Stimulated activated CD4-positive, alpha-beta T cell treated with anti-CD3 and anti-CD28 coated beads, Interleukin-15, amount 100 ng/mL, for 48 hours (primary cell): ENCODE data around the gene NDNF.
A peak's percentile ranks its signal among the peaks of the same experiment; 100 is the strongest.

Experiments
- DNase-seq, 2 donors: peaks; one replicate each; pipeline ENCODE4 v3.0.0-alpha.2; 2020; ENCODE audit warnings: low read depth in 2 of 2

The NDNF gene, protein sequence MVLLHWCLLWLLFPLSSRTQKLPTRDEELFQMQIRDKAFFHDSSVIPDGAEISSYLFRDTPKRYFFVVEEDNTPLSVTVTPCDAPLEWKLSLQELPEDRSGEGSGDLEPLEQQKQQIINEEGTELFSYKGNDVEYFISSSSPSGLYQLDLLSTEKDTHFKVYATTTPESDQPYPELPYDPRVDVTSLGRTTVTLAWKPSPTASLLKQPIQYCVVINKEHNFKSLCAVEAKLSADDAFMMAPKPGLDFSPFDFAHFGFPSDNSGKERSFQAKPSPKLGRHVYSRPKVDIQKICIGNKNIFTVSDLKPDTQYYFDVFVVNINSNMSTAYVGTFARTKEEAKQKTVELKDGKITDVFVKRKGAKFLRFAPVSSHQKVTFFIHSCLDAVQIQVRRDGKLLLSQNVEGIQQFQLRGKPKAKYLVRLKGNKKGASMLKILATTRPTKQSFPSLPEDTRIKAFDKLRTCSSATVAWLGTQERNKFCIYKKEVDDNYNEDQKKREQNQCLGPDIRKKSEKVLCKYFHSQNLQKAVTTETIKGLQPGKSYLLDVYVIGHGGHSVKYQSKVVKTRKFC

DNA sequence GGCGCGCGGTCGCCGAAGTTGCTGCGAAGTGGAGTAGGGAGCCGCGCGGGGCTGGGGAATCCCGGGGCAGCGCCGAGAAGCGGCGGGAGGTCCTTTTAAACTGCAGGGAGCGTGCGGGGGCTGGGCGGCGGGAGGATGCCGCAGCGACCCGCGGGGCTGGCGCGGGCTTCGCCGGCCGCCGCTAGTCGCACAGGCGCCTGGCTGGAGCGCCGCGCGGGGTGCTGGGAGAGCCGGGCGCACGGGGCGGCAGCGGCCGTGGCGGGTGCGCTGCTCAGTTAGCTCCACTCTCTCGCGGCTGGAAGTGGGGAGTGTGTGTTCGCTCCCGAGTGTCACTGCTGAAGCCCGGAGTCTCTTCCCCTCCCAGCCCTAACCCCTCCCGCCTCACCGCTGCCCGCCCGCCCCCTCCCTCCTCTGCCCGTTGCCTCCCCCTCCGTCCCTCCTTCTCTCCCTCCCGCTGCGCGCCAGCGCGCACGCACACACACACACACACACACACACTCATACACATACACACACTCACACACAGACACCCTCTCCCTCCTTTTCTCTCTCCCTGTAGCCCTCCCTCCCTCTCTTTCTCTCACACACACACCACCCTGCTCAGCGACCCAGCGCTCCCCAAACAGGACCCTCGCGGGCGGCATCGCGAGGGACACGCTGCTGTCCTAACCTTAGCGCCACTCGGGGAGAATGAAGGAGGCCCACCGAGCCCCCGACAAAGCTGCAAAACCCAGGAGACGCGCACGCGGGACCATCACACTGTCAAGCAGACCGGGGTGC is at the start of gene NDNF:
Gene NDNF, minus strand, starts transcription at position 312 of the 780 bp plus-strand sequence. CDS start 26,698 bp downstream, outside the sequence.
- peak in 1 of 2 donors; percentile 22 for DNase-seq

DNA sequence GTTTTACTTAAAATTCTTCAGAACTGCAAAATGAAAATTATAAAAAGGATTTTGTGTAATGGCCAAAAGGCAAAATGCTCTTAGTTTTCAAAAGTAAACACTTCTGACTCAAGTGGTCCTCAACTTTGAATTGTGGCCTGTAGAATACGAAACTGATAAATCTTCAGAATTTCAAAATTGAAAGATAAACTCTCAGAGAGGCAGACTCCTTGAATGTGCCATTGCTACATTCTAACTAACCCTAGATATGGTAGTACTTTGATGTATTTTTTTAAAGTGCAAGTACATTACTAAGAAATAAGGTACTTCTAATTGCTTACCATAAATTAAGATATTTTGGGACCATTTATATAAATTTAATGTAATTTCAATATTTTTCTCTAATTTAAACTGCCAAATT is 47.4 kb upstream of the NDNF start:
- DNase-seq = no peak

DNA sequence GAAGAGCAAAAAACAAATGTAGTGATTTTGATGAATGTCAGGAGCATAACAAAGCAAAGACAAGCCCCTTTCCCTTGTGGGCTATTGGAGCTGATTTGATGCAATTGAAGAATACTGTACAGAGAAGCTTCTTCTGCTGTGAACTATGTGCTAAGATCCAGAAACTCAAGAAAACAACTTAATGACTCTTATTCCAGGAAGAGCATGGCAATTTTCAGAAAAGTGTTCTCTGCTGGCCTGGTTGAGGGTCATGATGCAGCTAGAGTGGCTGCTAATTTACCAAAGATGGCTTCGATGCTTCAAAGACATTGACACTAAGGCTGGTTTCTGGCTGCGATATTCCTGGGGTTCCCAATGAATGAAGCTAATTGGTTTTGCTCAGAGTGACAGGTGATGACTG is 46.0 kb upstream of the NDNF start:
- DNase-seq = no peak

DNA sequence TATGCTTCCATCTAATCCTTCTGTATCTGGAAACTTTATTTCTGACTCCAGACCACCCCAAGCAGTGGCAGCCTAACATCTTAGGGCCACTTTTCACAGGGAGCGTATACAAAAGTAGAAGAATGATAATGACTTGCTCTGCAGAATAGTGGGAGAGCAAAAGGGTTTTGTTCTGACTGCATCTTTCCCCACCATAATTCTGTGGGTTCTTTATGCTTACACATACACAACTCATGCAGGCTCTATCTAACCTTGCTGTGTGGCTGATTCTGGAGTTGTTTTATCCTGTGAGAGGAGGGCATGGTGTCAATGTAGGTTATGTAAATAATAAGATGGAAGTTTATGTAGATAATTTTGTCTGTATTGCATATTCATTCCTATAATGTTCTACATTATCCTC is 42.4 kb upstream of the NDNF start:
- DNase-seq = no peak

DNA sequence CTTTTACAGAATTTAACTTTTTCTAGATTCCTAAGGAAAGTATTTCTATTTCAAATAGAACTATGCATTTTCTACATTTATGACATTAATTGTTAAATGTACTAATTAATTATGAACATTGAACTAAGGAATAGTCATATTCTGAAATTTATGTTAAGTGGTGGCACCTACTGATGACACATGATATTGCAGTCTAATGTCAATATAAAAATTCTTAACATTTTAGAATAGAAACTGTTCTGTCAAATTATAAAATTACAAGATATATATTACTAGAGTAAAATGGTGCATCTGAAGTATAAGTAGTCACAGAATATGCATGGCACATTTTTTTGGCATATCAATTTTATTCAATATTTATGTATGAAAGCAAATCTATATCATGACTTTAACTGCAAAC is 40.2 kb upstream of the NDNF start:
- no peak for DNase-seq

DNA sequence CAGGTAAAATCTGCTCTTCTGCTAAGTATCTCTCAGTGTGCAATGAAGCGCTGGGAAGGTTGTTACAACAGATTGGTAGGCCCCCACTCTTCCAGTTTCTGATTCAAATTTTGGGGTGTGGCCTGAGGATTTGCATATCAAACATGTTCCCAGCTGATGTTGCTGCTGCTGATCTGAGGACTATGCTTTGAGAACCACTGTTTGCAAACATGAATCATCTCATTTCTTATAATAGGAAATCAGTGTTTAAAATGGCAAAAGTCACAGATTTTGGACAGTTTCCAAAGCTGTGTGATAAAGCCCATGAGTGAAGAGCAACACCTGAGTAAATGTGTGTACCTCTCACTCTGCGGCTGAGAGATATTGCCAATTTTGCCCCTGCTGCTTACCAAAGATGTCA is 36.2 kb upstream of the NDNF start:
- DNase-seq = no peak

DNA sequence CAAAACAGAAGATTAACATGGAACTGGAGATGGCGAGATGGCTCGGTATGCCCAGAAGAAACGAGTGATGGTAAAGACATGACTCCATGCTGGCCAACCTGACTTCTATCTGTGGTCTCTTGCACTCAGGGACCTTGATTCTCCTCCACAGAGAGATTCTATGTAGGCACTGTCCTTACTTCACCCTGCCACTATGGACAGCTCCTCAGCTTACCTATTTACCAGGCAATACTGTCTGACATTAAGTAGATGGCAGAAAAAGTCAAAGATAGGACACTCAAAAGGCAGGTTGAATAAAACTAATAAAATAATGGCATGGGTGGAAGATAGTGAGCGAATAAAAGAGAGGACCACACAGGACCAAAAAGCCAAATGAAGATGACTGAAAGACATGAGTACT is 35.2 kb upstream of the NDNF start:
- DNase-seq = no peak

DNA sequence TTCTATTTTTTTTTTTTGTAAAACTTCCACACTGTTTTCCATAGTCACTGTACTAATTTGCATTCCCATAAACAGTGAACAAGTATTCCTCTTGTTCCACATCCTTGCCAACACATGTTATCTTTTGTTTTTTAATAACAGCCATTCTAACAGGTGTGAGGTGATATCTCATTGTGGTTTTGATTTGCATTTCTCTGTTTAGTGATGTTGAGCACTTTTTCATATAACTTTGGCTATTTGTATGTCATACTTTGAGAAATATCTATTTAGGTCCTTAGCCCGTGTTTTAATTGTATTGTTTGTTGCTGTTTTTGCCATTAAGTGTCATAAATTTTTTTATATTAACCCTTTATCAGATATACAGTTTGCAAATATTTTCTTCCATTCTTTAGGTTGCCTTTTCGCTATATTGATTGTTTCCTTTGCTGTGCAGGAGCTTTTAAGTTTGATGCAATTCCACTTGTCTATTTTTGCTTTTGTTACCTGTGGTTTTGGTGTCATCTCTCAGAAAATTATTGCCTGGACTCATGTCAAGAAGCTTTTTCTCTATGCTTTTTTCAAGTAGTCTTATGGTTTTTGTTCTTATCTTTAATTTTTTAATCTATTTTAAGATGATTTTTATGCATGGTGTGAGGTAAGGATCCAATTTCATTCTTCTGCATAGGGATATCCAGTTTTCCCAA is 27.9 kb upstream of the NDNF start:
- DNase-seq = no peak

DNA sequence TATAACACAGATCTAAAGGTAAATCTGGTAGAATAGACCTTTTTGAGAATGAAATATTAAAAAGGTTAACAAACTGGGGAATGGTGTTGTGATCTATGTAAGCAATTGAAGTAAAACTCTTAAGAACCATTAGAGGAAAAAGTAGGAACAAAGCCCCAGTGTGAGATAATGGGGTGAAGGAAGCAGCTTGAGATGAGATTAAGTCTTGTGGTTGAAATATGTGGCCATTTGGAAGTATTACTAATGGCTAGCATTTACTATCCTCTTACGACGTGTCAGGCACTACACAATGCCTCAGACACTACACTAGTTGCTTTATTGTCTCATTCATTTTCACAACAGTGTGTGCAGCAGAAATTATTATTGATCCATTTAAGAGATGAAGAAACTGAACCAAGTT is 25.9 kb upstream of the NDNF start:
- DNase-seq = no peak

DNA sequence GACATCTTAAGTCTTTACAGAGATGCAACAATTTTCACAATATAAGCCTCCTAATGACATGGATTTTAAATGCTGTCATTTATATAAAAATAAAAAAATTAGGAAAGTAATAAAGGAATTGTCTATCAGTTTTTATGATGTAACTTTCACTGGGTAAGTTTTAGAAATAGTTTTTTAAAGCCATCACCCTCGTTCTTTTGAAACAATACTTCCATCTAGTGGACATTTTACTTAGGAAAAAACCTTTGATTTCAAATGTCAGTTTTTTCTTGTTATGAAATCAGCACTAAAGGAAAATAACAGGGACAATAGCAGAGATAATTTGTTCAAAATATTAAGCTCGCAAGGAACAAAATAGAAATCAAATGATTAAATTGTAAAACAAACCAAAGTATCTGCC is 24.3 kb upstream of the NDNF start:
- no peak for DNase-seq

DNA sequence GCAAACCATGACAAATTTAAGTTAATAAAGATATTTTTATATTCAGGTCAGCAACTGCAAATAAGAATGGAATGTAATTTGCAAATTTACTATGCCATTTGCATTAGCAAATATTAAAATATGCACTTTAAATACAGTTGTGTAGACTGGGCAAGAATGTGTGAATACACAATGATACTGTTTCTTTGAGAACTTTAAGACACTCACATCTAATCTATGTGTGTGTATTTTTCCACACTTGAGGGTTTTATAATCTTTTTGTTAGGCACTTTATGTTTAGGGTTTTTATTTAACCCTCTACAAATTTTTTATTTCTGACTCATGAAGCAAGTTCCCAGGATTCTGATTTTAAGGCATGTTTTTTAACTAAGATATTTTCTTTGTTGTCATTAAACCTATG is 23.9 kb upstream of the NDNF start:
- DNase-seq = no peak

DNA sequence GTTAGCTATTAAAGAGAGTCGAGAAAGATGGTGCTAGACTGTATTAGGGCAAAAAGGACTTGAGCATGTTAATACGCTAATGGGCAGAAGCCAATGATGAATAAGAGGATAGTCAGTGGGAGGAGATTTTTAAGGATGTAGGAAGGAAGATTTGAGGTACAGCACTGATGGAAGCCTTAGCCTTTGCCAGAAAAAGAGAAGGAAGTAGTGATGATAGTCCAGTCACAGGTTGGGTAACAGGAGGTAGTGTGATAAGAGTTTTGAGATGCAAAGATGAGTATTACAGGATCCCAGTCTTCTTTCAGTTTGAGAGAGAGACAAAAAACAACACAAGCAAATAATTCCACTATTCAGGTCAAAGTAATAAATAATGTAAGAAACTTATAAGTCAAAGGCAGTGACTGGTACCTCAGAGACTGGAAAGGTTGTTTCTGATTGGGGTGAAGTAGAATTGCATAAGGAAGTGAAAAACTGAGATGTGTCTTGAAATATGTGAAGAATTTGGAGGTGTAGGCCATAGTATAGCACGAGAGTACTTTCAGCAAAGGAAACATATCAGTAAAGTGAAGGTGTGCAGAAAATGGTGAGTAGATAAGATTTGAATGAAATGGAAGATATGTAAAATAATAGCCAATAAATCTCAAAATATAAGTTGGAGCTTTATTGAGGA is 22.1 kb upstream of the NDNF start:
- no peak for DNase-seq

DNA sequence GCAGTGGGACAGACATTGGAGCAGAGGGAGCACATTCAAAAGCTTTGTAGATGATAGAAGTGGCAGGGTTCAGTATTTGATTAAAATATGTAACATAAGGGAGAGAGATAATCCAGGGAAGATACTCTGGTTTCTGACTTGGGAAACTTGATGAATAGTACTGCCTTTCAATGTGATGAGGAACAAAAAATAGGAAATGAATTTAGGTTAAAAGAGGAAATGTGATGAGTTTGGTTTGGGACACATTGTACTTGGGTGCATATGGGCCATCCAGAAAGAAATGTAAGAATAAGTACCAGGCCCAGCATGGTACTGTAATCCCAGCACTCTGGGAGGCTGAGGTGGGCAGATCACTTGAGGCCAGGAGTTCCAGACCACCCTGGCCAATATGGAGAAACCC is 20.9 kb upstream of the NDNF start:
- DNase-seq = no peak

DNA sequence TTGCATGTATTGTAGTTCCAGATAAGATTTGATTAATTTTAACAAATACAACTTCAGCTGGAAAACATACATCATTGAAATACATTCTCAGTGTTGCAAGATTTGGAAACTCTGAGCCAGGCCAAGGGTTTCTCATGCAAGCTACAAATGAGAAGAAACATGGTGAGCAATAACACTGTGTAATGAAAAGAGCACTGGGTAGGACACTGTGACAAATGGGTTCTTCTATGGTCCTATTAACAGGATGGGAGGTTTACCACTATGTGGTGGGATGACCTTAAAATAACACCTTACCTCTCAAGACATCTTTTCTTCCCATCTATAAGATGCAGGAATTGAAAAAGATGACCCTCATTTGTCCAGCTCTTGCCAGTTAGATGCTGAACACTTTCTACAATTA is 19.6 kb upstream of the NDNF start:
- no peak for DNase-seq

DNA sequence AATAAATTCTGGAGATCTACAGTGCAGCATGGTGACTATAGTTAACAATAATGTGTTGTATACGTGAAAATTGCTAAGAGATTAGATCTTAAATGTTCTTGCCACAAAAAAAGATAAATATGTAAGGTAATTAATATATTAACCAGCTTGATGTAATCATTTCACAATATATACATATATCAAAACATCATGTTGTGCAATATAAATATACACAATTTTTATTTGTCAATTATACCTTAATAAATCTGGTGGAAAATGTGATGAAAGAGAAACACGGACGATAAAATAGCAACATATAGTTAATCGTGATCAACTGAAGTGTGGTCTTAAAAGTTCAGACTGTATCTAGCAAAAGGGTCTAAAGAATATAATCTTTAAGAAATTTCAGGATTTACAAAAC is 16.5 kb upstream of the NDNF start:
- no peak for DNase-seq

DNA sequence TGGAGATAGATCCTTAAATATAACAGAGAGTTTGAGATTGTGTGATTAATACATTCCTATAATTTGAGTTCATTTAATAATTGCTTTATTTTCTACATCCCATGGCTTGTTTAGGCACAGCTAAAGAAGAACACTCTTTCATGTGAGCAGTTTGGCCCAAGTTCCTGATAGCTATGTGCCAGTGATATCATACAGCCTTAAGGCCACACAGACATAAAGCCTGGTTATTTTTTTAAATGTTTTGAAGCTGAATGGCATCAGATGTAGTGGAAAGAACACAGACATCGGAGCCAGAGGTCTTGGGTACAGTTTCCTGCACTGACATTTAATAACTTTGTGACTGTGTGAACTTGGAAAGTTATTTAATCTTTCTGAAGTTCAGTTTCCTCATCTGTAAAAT is 7.0 kb upstream of the NDNF start:
- DNase-seq = no peak

DNA sequence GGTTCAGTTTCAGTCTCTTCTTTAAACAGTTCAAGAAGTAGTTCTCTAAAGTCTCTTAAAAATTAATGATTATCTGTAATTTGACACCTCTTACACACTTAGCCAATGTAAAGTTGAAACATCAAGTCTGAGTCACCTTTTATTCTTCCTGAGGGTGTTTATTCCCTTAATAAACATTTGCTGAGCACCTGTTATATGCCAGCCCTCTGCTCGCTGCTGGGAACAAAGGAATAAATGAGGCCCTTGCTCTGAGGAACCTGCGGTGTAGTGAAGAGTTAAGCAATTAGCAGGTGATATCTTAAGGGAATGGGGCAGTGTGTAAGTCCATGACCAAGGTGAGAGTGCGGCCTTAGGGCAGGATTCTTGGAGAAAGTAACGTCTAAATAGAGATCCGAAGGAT is 5.2 kb upstream of the NDNF start:
- no peak for DNase-seq

DNA sequence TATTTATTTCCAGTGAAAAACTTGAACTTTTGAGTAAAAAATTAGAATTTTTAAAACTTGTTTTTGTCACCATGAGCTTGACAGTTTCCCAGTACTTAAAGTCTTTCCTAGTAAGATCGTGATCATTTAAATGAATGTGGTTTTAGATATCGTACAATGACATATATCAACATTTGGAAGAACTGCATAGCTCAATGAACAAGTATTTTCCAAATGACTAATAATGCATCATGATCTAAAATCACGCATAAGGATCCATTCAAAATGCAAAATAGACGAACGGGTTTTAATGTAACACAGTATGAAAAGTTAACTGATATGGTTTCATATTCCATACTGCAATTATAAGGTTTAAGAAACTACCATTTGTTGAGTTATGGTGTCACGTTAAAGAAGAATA is 4.1 kb upstream of the NDNF start:
- DNase-seq = no peak

DNA sequence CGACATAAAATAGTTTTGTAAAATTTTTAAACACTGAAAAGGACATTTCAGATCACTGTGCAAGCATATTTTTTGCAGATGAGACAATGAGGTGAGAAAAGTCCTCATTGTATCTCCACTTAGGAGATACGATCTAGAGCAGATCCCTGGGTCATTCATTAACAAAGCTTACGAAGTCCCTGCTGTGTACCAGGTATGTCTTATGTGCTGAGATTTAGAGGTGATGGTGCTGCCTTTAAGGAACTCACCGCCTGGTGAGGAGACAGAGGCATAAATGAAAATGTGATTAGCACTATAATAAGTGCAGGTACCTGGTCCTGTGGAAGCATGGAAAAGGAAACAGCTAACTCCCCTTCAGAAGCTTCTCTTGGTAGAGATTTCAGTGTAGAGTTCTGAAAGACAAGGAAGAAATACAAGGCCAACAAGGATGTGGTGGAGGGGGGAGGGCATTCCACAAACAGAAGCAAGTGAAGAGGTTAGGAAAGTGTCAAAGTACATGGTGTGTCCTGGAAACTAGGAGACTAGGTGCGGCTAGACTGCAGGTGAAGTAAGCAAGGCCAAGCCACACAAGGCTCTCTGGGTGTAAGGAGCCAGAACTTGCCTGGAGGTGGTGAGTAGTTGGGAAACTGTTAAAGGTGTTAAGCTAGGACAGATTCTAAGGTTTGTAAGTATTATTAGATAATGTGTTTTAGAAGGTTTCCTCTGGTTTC is 1.5 kb upstream of the NDNF start:
- DNase-seq = no peak

DNA sequence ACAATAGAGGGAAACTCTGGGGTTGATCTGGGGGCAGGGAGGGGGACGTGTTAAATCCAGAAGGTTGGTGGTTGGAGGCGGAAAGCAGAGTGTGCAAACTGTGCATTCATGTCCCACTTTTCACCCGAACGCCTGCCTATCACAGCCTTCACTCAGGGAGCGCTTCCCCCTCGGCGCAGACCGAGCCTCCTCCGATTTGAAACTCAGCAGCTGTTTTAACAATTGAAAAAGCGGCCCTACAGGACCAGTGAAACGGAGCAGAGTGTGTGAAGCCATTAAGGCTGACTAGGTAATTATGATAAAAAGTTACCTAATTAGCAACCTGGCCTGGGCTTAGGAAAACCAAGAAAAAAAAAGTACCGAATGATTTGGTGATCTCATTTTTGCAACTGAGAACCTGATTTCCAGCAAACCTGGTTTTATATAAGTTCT is 685 bp upstream of the NDNF start:
- no peak for DNase-seq

DNA sequence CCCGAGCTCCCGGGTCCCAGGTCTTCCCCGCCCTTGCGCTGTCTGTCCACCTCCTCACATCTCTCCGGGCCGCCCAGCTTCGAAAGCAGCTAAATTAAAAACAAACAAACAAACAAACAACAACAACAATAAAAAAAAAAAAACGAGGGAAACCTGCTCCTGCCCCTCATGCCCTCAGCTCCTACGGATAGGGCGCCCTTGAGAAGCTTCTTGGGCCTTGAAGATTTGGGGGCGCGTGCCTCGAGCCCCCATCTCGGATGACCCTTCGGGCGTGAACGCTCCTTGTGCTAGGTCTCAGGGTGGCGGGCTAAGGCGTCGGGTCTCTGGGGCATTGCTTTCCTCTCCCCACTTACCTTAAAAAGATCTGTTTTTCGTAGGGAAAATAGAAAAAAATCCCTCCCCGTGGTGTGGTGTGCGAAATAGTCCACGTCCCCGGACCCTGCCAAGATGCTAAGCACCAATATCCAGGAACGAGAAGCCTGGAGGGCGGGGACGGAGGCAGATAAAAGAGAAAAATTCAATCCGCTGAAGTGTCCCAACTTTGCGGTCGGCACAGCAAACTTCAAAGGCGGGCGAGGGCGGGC is 603 bp downstream of the NDNF start:
- peak in 1 of 2 donors; percentile 9 for DNase-seq
